ENCODE data around the gene POU2AF1. TPM values are rescaled to one million over a fixed set of nuclear protein-coding genes. Genes with fewer than 3 reads are reported as not detected.

The POU2AF1 gene
- total RNA-seq, 1 donor from 2014 or later = not detected

- no peak for DNase-seq (ENCODE audit: low read depth)
Observed at GRCh38 chr11:111361874-111362273, 17.2 kb downstream of the POU2AF1 start.

- no peak for DNase-seq (ENCODE audit: low read depth)
Observed at GRCh38 chr11:111361052-111361801, 17.8 kb downstream of the POU2AF1 start.

- DNase-seq (ENCODE audit: low read depth) = no peak
Observed at GRCh38 chr11:111360150-111361043, 18.7 kb downstream of the POU2AF1 start.

- no peak for DNase-seq (ENCODE audit: low read depth)
Observed at GRCh38 chr11:111359223-111360149, 19.6 kb downstream of the POU2AF1 start.

GRCh38 chr11:111358038-111359001, 20.8 kb downstream of the POU2AF1 start:
- DNase-seq (ENCODE audit: low read depth) = no peak

GRCh38 chr11:111357150-111358037, 21.7 kb downstream of the POU2AF1 start:
- DNase-seq (ENCODE audit: low read depth) = no peak

GRCh38 chr11:111356660-111357048, 22.4 kb downstream of the POU2AF1 start:
- DNase-seq (ENCODE audit: low read depth) = no peak

GRCh38 chr11:111355956-111356659, 23.0 kb downstream of the POU2AF1 start:
- no peak for DNase-seq (ENCODE audit: low read depth)

GRCh38 chr11:111355101-111355500, 24.0 kb downstream of the POU2AF1 start:
- no peak for DNase-seq (ENCODE audit: low read depth)

- DNase-seq (ENCODE audit: low read depth) = no peak
Observed at GRCh38 chr11:111354601-111354891, 24.5 kb downstream of the POU2AF1 start.

- no peak for DNase-seq (ENCODE audit: low read depth)
Observed at GRCh38 chr11:111353776-111354600, 25.1 kb downstream of the POU2AF1 start.

- no peak for DNase-seq (ENCODE audit: low read depth)
Observed at GRCh38 chr11:111352935-111353710, 26.0 kb downstream of the POU2AF1 start.

GRCh38 chr11:111352231-111352746, 26.8 kb downstream of the POU2AF1 start:
- no peak for DNase-seq (ENCODE audit: low read depth)

- no peak for DNase-seq (ENCODE audit: low read depth)
Observed at GRCh38 chr11:111351374-111352055, 27.6 kb downstream of the POU2AF1 start.

GRCh38 chr11:111350811-111351210, 28.3 kb downstream of the POU2AF1 start:
- no peak for DNase-seq (ENCODE audit: low read depth)

- DNase-seq (ENCODE audit: low read depth) = no peak
Observed at GRCh38 chr11:111349191-111349695, 29.8 kb downstream of the POU2AF1 start.

All from myocyte (in vitro differentiated cells).